Measurements from ENCODE around the gene ITPR1. TPM values are rescaled to one million over a fixed set of nuclear protein-coding genes. Genes with fewer than 3 reads are reported as not detected.

The ITPR1 gene
- total and polyA plus RNA-seq, 4 experiments from 2014 or later, result 6.1 to 72.8 (median 44.2) TPM

- Mint-ChIP-seq H3K4me3 (no peak overlapping the region), H3K27me3 (no peaks in the 10 kb centered on the region), H3K9me3 (no peaks in the 10 kb centered on the region), H3K4me1 (peaks cover 10 to 20% (median 14%) of the 10 kb centered on the region in 4 donors), H3K36me3 (peaks cover 56 to 62% of the 10 kb centered on the region in 2 donors), H3K27ac (peak overlapping the region in 4 of 7 donors; percentile 14 to 80 (median 50))
- Histone ChIP-seq H3K9me3 (ENCODE audit: control insufficient read depth in 1 of 2, low read length in 2 of 2) (no peaks in the 10 kb centered on the region), H3K36me3 (ENCODE audit: insufficient read depth, low read length) (peaks cover 9% of the 10 kb centered on the region), H3K27ac (ENCODE audit: low read depth, low read length) (no peak overlapping the region), H3K4me1 (ENCODE audit: insufficient read depth, low read length) (no peaks in the 10 kb centered on the region), H3K4me3 (ENCODE audit: low read length in 2 of 2) (no peak overlapping the region), H3K27me3 (ENCODE audit: insufficient read depth, low read length) (no peaks in the 10 kb centered on the region)
- intact Hi-C loops (cut with micrococcal nuclease), result no loop called here
- no peak for DNase-seq
- ChIA-PET POLR2A (ENCODE audit: partially characterized antibody) (no interaction called here), CTCF (ENCODE audit: partially characterized antibody) (interaction anchor here (1.5 kb wide), 1 partner anchor 61 kb away, joined by 4 read pairs; no protein-coding TSS in a partner anchor)
Measured at GRCh38 chr3:4772171-4772804, 279.1 kb downstream of the ITPR1 start.

DNA sequence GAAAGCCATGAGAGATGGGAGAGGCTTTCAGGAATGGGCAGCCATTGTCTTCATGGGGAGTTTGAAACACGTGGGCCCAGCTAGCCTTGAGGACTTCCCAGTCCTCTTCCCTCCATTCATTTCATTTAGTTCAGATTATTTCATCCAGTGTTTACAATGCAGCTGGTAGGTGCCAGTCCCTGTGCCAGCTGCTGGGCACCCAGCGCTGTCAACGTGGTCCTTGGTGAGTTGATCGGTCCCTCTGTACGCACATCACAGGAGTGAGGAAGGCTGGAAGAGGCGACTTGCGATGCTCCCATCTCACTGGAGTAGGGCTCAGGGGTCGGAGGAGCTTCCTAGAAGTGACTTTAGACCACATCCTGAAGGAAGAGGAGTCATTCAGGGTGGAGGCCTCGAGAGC lies 279.7 kb downstream of the ITPR1 start:
- CTCF ChIA-PET (ENCODE audit: partially characterized antibody), result no interaction called here
- POLR2A ChIA-PET (ENCODE audit: partially characterized antibody), result no interaction called here
- Mint-ChIP-seq H3K27ac (peak overlapping the region in 4 of 7 donors; percentile 14 to 67 (median 46)), H3K36me3 (peaks cover 52 to 56% of the 10 kb centered on the region in 2 donors), H3K9me3 (no peaks in the 10 kb centered on the region), H3K4me3 (no peak overlapping the region), H3K27me3 (no peaks in the 10 kb centered on the region), H3K4me1 (peaks cover 10 to 20% (median 14%) of the 10 kb centered on the region in 4 donors)
- H3K27me3 ChIP-seq (ENCODE audit: insufficient read depth, low read length), result no peaks in the 10 kb centered on the region
- H3K9me3 ChIP-seq (ENCODE audit: control insufficient read depth in 1 of 2, low read length in 2 of 2), result no peaks in the 10 kb centered on the region
- intact Hi-C loops (cut with micrococcal nuclease), result no loop called here
- DNase-seq, result no peak
- H3K4me3 ChIP-seq (ENCODE audit: low read length in 2 of 2), result no peak overlapping the region
- H3K36me3 ChIP-seq (ENCODE audit: insufficient read depth, low read length), result peaks cover 5% of the 10 kb centered on the region
- H3K27ac ChIP-seq (ENCODE audit: low read depth, low read length), result no peak overlapping the region
- peaks cover 3% of the 10 kb centered on the region for H3K4me1 ChIP-seq (ENCODE audit: insufficient read depth, low read length)

- H3K9me3 Mint-ChIP-seq, result no peaks in the 10 kb centered on the region
- intact Hi-C loops (cut with micrococcal nuclease), result no loop called here
- H3K4me1 ChIP-seq (ENCODE audit: insufficient read depth, low read length), result peaks cover 7% of the 10 kb centered on the region
- CTCF ChIA-PET (ENCODE audit: partially characterized antibody), result no interaction called here
- H3K27me3 Mint-ChIP-seq, result no peaks in the 10 kb centered on the region
- DNase-seq, result no peak
- H3K27ac ChIP-seq (ENCODE audit: low read depth, low read length), result no peak overlapping the region
- peak overlapping the region in 4 of 7 donors; percentile 29 to 60 (median 54) for H3K27ac Mint-ChIP-seq
- H3K4me1 Mint-ChIP-seq, result peaks cover 13 to 26% (median 15%) of the 10 kb centered on the region in 4 donors
- no peaks in the 10 kb centered on the region for H3K9me3 ChIP-seq (ENCODE audit: control insufficient read depth in 1 of 2, low read length in 2 of 2)
- no peaks in the 10 kb centered on the region for H3K27me3 ChIP-seq (ENCODE audit: insufficient read depth, low read length)
- H3K36me3 Mint-ChIP-seq, result peaks cover 52 to 54% of the 10 kb centered on the region in 2 donors
- no peak overlapping the region for H3K4me3 ChIP-seq (ENCODE audit: low read length in 2 of 2)
- H3K4me3 Mint-ChIP-seq, result no peak overlapping the region
- POLR2A ChIA-PET (ENCODE audit: partially characterized antibody), result no interaction called here
- H3K36me3 ChIP-seq (ENCODE audit: insufficient read depth, low read length), result peaks cover 4% of the 10 kb centered on the region
Measured at GRCh38 chr3:4773583-4773982, 280.4 kb downstream of the ITPR1 start.

- ChIA-PET POLR2A (ENCODE audit: partially characterized antibody) (no interaction called here), CTCF (ENCODE audit: partially characterized antibody) (no interaction called here)
- peak overlapping the region in 1 of 7 donors; percentile 46 for H3K27ac Mint-ChIP-seq
- no peak overlapping the region for H3K4me3 Mint-ChIP-seq
- no peak overlapping the region for H3K4me3 ChIP-seq (ENCODE audit: low read length in 2 of 2)
- no peaks in the 10 kb centered on the region for H3K9me3 Mint-ChIP-seq
- peaks cover 57 to 61% of the 10 kb centered on the region in 2 donors for H3K36me3 Mint-ChIP-seq
- H3K9me3 ChIP-seq (ENCODE audit: control insufficient read depth in 1 of 2, low read length in 2 of 2), result no peaks in the 10 kb centered on the region
- peaks cover 16 to 29% (median 17%) of the 10 kb centered on the region in 4 donors for H3K4me1 Mint-ChIP-seq
- intact Hi-C loops (cut with micrococcal nuclease), result no loop called here
- H3K27ac ChIP-seq (ENCODE audit: low read depth, low read length), result no peak overlapping the region
- no peaks in the 10 kb centered on the region for H3K27me3 ChIP-seq (ENCODE audit: insufficient read depth, low read length)
- H3K27me3 Mint-ChIP-seq, result no peaks in the 10 kb centered on the region
- H3K4me1 ChIP-seq (ENCODE audit: insufficient read depth, low read length), result peaks cover 7% of the 10 kb centered on the region
- peaks cover 4% of the 10 kb centered on the region for H3K36me3 ChIP-seq (ENCODE audit: insufficient read depth, low read length)
- no peak for DNase-seq
Measured at GRCh38 chr3:4774531-4774930, 281.4 kb downstream of the ITPR1 start.

DNA sequence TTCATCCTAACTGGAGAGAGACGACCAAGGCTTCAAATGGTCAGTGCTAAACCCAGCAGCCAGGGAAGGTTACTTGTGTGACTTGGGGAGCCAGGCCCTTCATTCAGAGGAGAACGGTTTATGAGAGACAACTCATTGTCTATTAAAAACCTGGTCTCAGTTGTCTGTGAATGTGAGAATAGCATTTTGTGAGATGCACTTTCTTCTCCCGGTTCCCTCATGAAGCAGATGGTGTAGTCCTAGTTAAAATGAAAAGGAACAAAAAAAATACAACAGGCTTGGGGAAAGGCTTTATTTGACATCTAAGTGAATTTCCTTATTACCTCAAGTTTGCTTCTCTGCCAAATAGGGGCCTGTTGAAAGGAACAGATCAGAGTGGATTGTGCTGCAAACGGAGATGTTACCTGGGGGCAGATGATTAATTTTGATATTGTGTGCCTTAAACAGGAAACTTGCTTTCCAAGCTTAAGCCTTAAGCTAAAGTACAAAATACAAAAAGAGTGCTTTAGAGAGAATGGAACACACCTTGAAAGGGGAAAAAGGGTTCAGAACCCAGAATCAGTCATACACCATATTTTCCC lies 283.3 kb downstream of the ITPR1 start:
- ChIA-PET POLR2A (ENCODE audit: partially characterized antibody) (no interaction called here), CTCF (ENCODE audit: partially characterized antibody) (no interaction called here)
- intact Hi-C loops (cut with micrococcal nuclease), result no loop called here
- Histone ChIP-seq H3K9me3 (ENCODE audit: control insufficient read depth in 1 of 2, low read length in 2 of 2) (no peaks in the 10 kb centered on the region), H3K27me3 (ENCODE audit: insufficient read depth, low read length) (no peaks in the 10 kb centered on the region), H3K36me3 (ENCODE audit: insufficient read depth, low read length) (peaks cover 4% of the 10 kb centered on the region), H3K4me3 (ENCODE audit: low read length in 2 of 2) (no peak overlapping the region), H3K4me1 (ENCODE audit: insufficient read depth, low read length) (peaks cover 7% of the 10 kb centered on the region), H3K27ac (ENCODE audit: low read depth, low read length) (no peak overlapping the region)
- no peak for DNase-seq
- Mint-ChIP-seq H3K27me3 (no peaks in the 10 kb centered on the region), H3K27ac (peak overlapping the region in 5 of 7 donors; percentile 47 to 78 (median 70)), H3K36me3 (peaks cover 54 to 66% of the 10 kb centered on the region in 2 donors), H3K9me3 (no peaks in the 10 kb centered on the region), H3K4me1 (peaks cover 16 to 29% (median 19%) of the 10 kb centered on the region in 4 donors), H3K4me3 (no peak overlapping the region)

DNA sequence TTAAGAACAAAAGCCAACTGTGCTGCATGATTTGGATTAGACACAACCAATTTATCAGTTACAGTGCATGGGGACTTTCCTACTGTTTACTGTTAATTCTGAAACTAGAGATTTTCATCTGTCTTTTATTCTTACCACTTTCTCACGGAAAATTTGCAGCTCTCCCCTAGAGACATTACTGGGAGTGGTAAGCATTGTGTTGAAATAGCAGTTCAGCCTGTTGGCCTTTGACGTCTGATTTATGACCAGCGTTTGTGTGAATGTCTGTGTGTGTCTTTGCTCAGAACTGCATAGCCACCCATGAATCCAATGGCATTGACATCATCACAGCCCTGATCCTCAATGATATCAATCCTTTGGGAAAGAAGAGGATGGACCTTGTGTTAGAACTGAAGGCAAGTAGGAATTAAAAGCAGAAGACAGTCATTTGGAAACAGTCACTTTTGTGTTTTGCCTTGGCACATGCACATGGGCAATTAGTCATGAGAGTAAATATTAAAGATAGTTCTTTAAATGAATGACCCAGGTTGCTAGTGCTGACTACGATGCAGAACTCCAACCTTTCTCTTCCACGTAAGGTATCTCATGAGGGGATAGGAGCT lies 283.9 kb downstream of the ITPR1 start:
- Mint-ChIP-seq H3K27me3 (no peaks in the 10 kb centered on the region), H3K4me1 (peaks cover 16 to 29% (median 19%) of the 10 kb centered on the region in 4 donors), H3K9me3 (no peaks in the 10 kb centered on the region), H3K27ac (peak overlapping the region in 6 of 7 donors; percentile 5 to 81 (median 72)), H3K4me3 (no peak overlapping the region), H3K36me3 (peaks cover 57 to 65% of the 10 kb centered on the region in 2 donors)
- POLR2A ChIA-PET (ENCODE audit: partially characterized antibody), result no interaction called here
- Histone ChIP-seq H3K9me3 (ENCODE audit: control insufficient read depth in 1 of 2, low read length in 2 of 2) (no peaks in the 10 kb centered on the region), H3K4me3 (ENCODE audit: low read length in 2 of 2) (no peak overlapping the region), H3K4me1 (ENCODE audit: insufficient read depth, low read length) (peaks cover 7% of the 10 kb centered on the region), H3K27me3 (ENCODE audit: insufficient read depth, low read length) (no peaks in the 10 kb centered on the region), H3K36me3 (ENCODE audit: insufficient read depth, low read length) (peaks cover 4% of the 10 kb centered on the region), H3K27ac (ENCODE audit: low read depth, low read length) (no peak overlapping the region)
- peak in 1 of 5 donors; percentile 5 for DNase-seq
- intact Hi-C loops (cut with micrococcal nuclease), result no loop called here
- CTCF ChIA-PET (ENCODE audit: partially characterized antibody), result no interaction called here

DNA sequence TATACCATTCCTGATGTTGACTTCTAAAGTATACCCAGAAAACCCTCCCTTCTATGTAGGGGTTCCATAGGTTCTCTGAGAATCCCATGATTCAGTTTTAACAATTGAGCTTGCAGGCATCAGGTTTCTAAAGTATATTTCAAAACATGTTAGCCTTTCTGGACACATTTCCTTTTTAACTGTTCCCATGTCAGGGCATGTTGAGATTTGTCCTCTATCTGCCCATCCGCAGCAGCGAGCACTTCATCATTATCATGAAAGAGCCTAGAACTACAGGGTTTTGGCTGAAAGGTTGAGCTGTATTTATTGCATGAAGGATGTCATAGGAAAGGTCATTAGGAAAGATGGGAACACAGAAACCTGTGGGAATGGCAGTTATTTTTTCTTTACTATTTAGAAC lies 285.0 kb downstream of the ITPR1 start:
- ChIA-PET CTCF (ENCODE audit: partially characterized antibody) (no interaction called here), POLR2A (ENCODE audit: partially characterized antibody) (interaction anchor here (0.7 kb wide), 1 partner anchor 252 kb away, joined by 3 read pairs; no protein-coding TSS in a partner anchor)

More for the DNA sequence above, 285.0 kb downstream of the ITPR1 start:
- H3K27me3 Mint-ChIP-seq, result no peaks in the 10 kb centered on the region
- no peak for DNase-seq
- Histone ChIP-seq H3K4me3 (ENCODE audit: low read length in 2 of 2) (no peak overlapping the region), H3K9me3 (ENCODE audit: control insufficient read depth in 1 of 2, low read length in 2 of 2) (no peaks in the 10 kb centered on the region), H3K4me1 (ENCODE audit: insufficient read depth, low read length) (peaks cover 7% of the 10 kb centered on the region), H3K27me3 (ENCODE audit: insufficient read depth, low read length) (no peaks in the 10 kb centered on the region), H3K36me3 (ENCODE audit: insufficient read depth, low read length) (peaks cover 5% of the 10 kb centered on the region), H3K27ac (ENCODE audit: low read depth, low read length) (no peak overlapping the region)
- H3K27ac Mint-ChIP-seq, result no peak overlapping the region
- intact Hi-C loops (cut with micrococcal nuclease), result loop anchor here (2.0 kb wide), 1 partner anchor 19 kb away; no protein-coding TSS in a partner anchor
- no peaks in the 10 kb centered on the region for H3K9me3 Mint-ChIP-seq
- peaks cover 11 to 29% (median 19%) of the 10 kb centered on the region in 4 donors for H3K4me1 Mint-ChIP-seq
- no peak overlapping the region for H3K4me3 Mint-ChIP-seq
- peaks cover 65 to 66% of the 10 kb centered on the region in 2 donors for H3K36me3 Mint-ChIP-seq
